HG03442 (cell line): ENCODE measurements around the gene PPP4R1.

Experiments used
- ATAC-seq: cut with Tn5 transposase; IDR thresholded peaks from one replicate; pipeline ENCODE4 v1.9.1; 2021; ENCODE audit warnings: mild to moderate bottlenecking, moderate library complexity; ENCODE audit not compliant: unreplicated experiment

PPP4R1 gene

DNA sequence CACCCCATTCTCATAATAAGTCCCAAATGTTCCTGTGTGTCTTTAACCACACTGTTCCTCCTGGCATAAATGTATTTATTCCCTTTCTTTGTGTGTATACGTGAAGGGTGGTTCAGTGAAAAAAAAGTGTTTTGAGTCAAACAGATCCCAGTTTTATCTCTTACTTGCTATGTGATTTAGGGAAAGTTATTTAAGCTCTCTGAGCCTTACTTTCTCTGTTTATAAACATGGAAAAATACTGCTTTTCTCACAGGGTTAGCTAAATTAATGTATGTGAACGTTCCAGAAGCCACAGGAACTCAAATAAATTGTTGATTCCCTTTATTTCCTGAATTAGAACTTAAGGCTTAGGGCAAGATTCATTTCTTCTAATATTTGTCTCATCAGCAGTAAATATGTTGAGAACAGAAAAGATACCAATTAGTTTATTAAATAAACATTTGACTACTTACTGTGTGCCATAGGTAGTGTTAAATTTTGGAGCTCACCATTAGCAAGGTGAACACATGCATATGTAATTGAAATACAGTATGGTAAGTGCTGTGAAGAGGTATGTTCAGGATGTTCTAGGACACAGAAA, 105.8 kb downstream of the PPP4R1 start:
- ATAC-seq: no peak

DNA sequence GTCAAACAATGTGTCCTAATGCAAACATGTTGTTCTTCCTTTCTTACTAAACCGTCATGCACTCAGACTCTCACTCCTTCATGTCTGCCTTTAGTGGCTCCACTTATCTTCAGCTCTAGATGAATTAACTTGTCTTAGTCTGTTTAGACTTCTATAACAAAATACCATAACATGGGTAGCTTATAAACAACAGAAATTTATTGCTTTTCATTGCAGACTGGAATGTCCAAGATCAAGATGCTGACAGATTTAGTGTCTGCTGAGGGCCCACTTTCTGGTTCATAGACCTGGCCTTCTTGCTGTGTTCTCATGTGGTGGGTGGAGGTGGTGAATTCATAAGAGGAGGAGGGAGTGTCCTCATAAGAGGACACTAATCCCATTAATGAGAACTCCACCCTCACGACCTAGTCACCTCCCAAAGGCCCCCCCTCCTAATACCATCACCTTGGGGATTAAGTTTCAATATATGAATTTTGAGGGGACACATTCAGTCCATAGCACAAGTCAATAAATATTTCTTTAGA, 106.7 kb downstream of the PPP4R1 start:
- ATAC-seq: no peak

DNA sequence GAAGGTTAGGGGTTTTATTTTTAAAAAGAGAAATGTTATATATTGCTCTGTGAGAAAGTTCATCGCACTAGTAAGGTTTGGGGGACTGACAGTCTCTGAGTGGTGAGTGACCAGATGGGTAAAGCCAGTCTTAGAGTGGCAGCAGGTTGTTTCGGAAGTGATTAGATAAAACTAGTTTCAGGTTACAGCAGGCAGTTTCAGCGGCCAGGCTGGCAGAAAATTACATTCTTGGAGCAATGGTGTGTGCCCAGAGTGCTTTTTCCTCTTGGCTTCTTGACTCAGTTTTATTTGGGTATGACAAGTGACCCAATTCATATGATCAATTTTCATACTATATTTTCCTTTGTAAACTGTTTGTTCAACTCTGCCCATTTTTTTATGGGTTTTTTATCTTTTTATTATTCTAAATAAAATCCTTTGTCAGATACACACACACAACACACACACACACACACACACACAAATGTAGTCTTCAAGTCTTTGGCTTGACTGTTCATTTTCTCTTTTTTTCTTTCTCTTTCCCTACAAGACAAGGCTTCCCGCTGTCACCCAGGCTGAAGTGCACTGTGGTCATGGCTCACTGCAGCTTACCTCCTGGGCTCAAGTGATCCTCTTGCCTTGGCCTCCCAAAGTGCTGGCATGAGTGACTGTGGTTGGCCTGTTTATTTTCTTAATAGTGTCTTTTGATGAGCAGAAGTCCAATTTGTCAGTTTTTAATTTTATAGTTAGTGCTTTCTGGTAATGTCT, 108.1 kb downstream of the PPP4R1 start:
- ATAC-seq: no peak
